Fibroblast of lung (primary cell): ENCODE data around the gene ZDHHC9. TPM values are rescaled to one million over a fixed set of nuclear protein-coding genes. Genes with fewer than 3 reads are reported as not detected.

Source experiments
- DNase-seq, 2 donors: peaks; one replicate each; pipeline versions ENCODE4 v3.0.0 to v3.0.0-alpha.2; 2010; ENCODE audit warnings: low read depth in 2 of 2
- H2AFZ ChIP-seq: 2 replicates; pipeline ENCODE4 v1.5.1; 2012; ENCODE audit warnings: low read length, control low read depth, inconsistent platforms
- H3K27ac ChIP-seq: 2 replicates; pipeline ENCODE4 v1.5.1; 2011; ENCODE audit warnings: low read length, control low read depth; ENCODE audit not compliant: insufficient read depth
- H3K27me3 ChIP-seq: 2 replicates; pipeline ENCODE4 v1.5.1; 2011; ENCODE audit warnings: mild to moderate bottlenecking, low read length; ENCODE audit not compliant: control insufficient read depth, insufficient read depth
- H3K36me3 ChIP-seq: 2 replicates; pipeline ENCODE4 v1.5.1; 2011; ENCODE audit warnings: low read length; ENCODE audit not compliant: control insufficient read depth, insufficient read depth
- H3K4me1 ChIP-seq: 2 replicates; pipeline ENCODE4 v1.5.1; 2011; ENCODE audit warnings: low read length; ENCODE audit not compliant: control insufficient read depth, insufficient read depth; ENCODE audit errors: extremely low read depth
- H3K4me2 ChIP-seq: 2 replicates; pipeline ENCODE4 v1.5.1; 2011; ENCODE audit warnings: low read length, control low read depth; ENCODE audit not compliant: insufficient read depth; ENCODE audit errors: extremely low read depth
- H3K4me3 ChIP-seq, 4 experiments: fragments of 200-600 bp in 1 of 4; sonication (generic) in 1 of 4; replicated peaks in 1 of 4; 2 replicates each; pipeline ENCODE4 v1.5.1; 2011 to 2016; ENCODE audit warnings: low read length in 4 of 4, low read depth in 3 of 4, mild to moderate bottlenecking in 3 of 4, control low read depth in 2 of 4, inconsistent platforms in 1 of 4, mixed read lengths in 1 of 4; ENCODE audit not compliant: insufficient read depth in 1 of 4; ENCODE audit errors: control extremely low read depth in 1 of 4
- H3K79me2 ChIP-seq: 2 replicates; pipeline ENCODE4 v1.5.1; 2012; ENCODE audit warnings: mild to moderate bottlenecking, low read length, inconsistent platforms; ENCODE audit not compliant: control insufficient read depth, insufficient read depth
- H3K9ac ChIP-seq: 2 replicates; pipeline ENCODE4 v1.5.1; 2011; ENCODE audit warnings: mild to moderate bottlenecking, low read length, control low read depth; ENCODE audit not compliant: insufficient read depth
- H3K9me3 ChIP-seq: 2 replicates; pipeline ENCODE4 v1.5.1; 2012; ENCODE audit warnings: low read depth, low read length; ENCODE audit not compliant: control insufficient read depth, insufficient read depth
- H4K20me1 ChIP-seq: 2 replicates; pipeline ENCODE4 v1.5.1; 2011; ENCODE audit warnings: low read length; ENCODE audit not compliant: control insufficient read depth, insufficient read depth; ENCODE audit errors: extremely low read depth
- CTCF ChIP-seq, 2 donors: IDR thresholded peaks in 1 of 2; conservative IDR thresholded peaks in 1 of 2; 1 replicate in 1 of 2; 2 replicates in 1 of 2; pipeline ENCODE4 v1.5.1; 2011 to 2012; ENCODE audit warnings: low read length in 2 of 2, control low read depth in 1 of 2, inconsistent platforms in 1 of 2, low read depth in 1 of 2, mild to moderate bottlenecking in 1 of 2
- EZH2 ChIP-seq: IDR thresholded peaks from 2 replicates; pipeline ENCODE4 v1.5.1; 2012; ENCODE audit warnings: low read length, control low read depth, mild to moderate bottlenecking; ENCODE audit errors: missing control alignments
- polyA plus RNA-seq, 2 donors: library from polyadenylated mRNA; depleted of rRNA in 1 of 2; stranded (reverse) in 1 of 2; unstranded in 1 of 2; fragments of >200 nt; gene quantifications; 2 replicates each; pipeline ENCODE4 v1.2.1, GENCODE V29; 2011 to 2012; ENCODE audit warnings: missing spikeins in 1 of 2
- total RNA-seq: library from RNA; depleted of rRNA; stranded (reverse); fragments of >200 nt; gene quantifications from 2 replicates; pipeline ENCODE4 v1.2.1, GENCODE V29; 2014

Gene ZDHHC9
- total and polyA plus RNA-seq, 2 donors (not counting 1 experiment from before 2014, with no cell fraction given) = 21.8 to 38.4 TPM

GRCh38 chrX:129782706-129783105, 61.0 kb downstream of the ZDHHC9 start:
- H3K4me2 ChIP-seq = no peak overlapping the region
- H3K9me3 ChIP-seq = no peaks in the 10 kb centered on the region
- H3K27ac ChIP-seq = no peak overlapping the region
- no peak overlapping the region for H3K9ac ChIP-seq
- no peaks in the 10 kb centered on the region for H3K27me3 ChIP-seq
- H3K4me1 ChIP-seq = no peaks in the 10 kb centered on the region
- H2AFZ ChIP-seq = no peak overlapping the region
- no peaks in the 10 kb centered on the region for H4K20me1 ChIP-seq
- no peak for TF ChIP-seq CTCF (conservative IDR thresholded peaks at IDR 0.05 in 1 of 2, IDR thresholded peaks at IDR 0.05 in 1 of 2; ENCODE audit: low read depth in 1 of 2, low read length in 2 of 2)
- no peak for TF ChIP-seq EZH2
- H3K4me3 ChIP-seq = no peak overlapping the region
- no peaks in the 10 kb centered on the region for H3K36me3 ChIP-seq
- no peaks in the 10 kb centered on the region for H3K79me2 ChIP-seq
- DNase-seq = no peak

GRCh38 chrX:129781680-129782495, 61.8 kb downstream of the ZDHHC9 start:
- no peak for TF ChIP-seq CTCF (conservative IDR thresholded peaks at IDR 0.05 in 1 of 2, IDR thresholded peaks at IDR 0.05 in 1 of 2; ENCODE audit: low read depth in 1 of 2, low read length in 2 of 2)
- TF ChIP-seq EZH2 = no peak
- no peak for DNase-seq
- H3K9ac ChIP-seq = no peak overlapping the region

GRCh38 chrX:129781134-129781672, 62.5 kb downstream of the ZDHHC9 start:
- H3K9me3 ChIP-seq = no peaks in the 10 kb centered on the region

More at GRCh38 chrX:129781680-129782495, 61.8 kb downstream of the ZDHHC9 start:
- H3K4me3 ChIP-seq = no peak overlapping the region
- no peaks in the 10 kb centered on the region for H3K27me3 ChIP-seq
- no peaks in the 10 kb centered on the region for H3K79me2 ChIP-seq
- no peaks in the 10 kb centered on the region for H3K36me3 ChIP-seq
- H3K27ac ChIP-seq = no peak overlapping the region
- H3K9me3 ChIP-seq = no peaks in the 10 kb centered on the region
- H3K4me1 ChIP-seq = no peaks in the 10 kb centered on the region
- H2AFZ ChIP-seq = no peak overlapping the region
- no peak overlapping the region for H3K4me2 ChIP-seq
- no peaks in the 10 kb centered on the region for H4K20me1 ChIP-seq

More at GRCh38 chrX:129781134-129781672, 62.5 kb downstream of the ZDHHC9 start:
- Histone ChIP-seq H3K36me3 (no peaks in the 10 kb centered on the region), H4K20me1 (no peaks in the 10 kb centered on the region), H3K79me2 (no peaks in the 10 kb centered on the region), H3K4me3 (no peak overlapping the region), H3K9ac (no peak overlapping the region), H3K4me1 (no peaks in the 10 kb centered on the region), H3K27me3 (no peaks in the 10 kb centered on the region), H2AFZ (no peak overlapping the region), H3K27ac (no peak overlapping the region), H3K4me2 (no peak overlapping the region)
- no peak for DNase-seq
- TF ChIP-seq EZH2 (no peak), CTCF (conservative IDR thresholded peaks at IDR 0.05 in 1 of 2, IDR thresholded peaks at IDR 0.05 in 1 of 2; ENCODE audit: low read depth in 1 of 2, low read length in 2 of 2) (no peak)
